HCT116 (cell line): ENCODE measurements around the gene FOXK1.

Experiments used
- CBX3 ChIP-seq: IDR thresholded peaks from 2 replicates; pipeline ENCODE4 v1.6.1; 2012; ENCODE audit warnings: low read depth
- CTCF ChIP-seq, 3 experiments: fragments of 200-600 bp in 1 of 3; sonication (generic) in 1 of 3; IDR thresholded peaks in 2 of 3; conservative IDR thresholded peaks in 1 of 3; 2 replicates each; pipeline ENCODE4 v1.5.1; 2012 to 2017; ENCODE audit warnings: low read depth in 2 of 3, low read length in 2 of 3, antibody characterized with exemption in 1 of 3, borderline replicate concordance in 1 of 3, control low read depth in 1 of 3, mild to moderate bottlenecking in 1 of 3, mixed read lengths in 1 of 3, mixed run types in 1 of 3, moderate library complexity in 1 of 3; ENCODE audit not compliant: insufficient read depth in 1 of 3
- ELF1 ChIP-seq: IDR thresholded peaks from 2 replicates; pipeline ENCODE4 v1.6.1; 2012; ENCODE audit warnings: low read depth, borderline replicate concordance
- EZH2 ChIP-seq: fragments of 200-600 bp; sonication (generic); IDR thresholded peaks from 2 replicates; pipeline ENCODE4 v1.6.1; 2017; ENCODE audit warnings: antibody characterized with exemption, mixed run types
- EZH2phosphoT487 ChIP-seq: fragments of 200-600 bp; IDR thresholded peaks from 2 replicates; pipeline ENCODE4 v1.6.1; 2018; ENCODE audit warnings: antibody characterized with exemption, borderline replicate concordance
- FOSL1 ChIP-seq: IDR thresholded peaks from 2 replicates; pipeline ENCODE4 v1.6.1; 2012; ENCODE audit warnings: low read depth
- JUND ChIP-seq: IDR thresholded peaks from 2 replicates; pipeline ENCODE4 v1.6.1; 2012
- MAX ChIP-seq: IDR thresholded peaks from 2 replicates; pipeline ENCODE4 v1.6.1; 2012
- POLR2A ChIP-seq: IDR thresholded peaks from 2 replicates; pipeline ENCODE4 v1.7.0; 2011; ENCODE audit warnings: borderline replicate concordance; ENCODE audit not compliant: insufficient read depth, insufficient read length; ENCODE audit errors: extremely low read depth
- POLR2AphosphoS5 ChIP-seq: IDR thresholded peaks from 2 replicates; pipeline ENCODE4 v1.6.1; 2011; ENCODE audit warnings: mild to moderate bottlenecking, low read depth, low read length, moderate library complexity
- SIN3A ChIP-seq: IDR thresholded peaks from 2 replicates; pipeline ENCODE4 v1.6.1; 2012; ENCODE audit warnings: low read depth
- YY1 ChIP-seq: IDR thresholded peaks from 2 replicates; pipeline ENCODE4 v1.6.1; 2011; ENCODE audit warnings: low read length, low read depth, moderate library complexity, mild to moderate bottlenecking; ENCODE audit not compliant: insufficient replicate concordance; ENCODE audit errors: extremely low read depth
- ZNF274 ChIP-seq: fragments of 200-500 bp; sonication (Bioruptor generic); IDR thresholded peaks from 2 replicates; pipeline ENCODE4 v1.6.1; 2014; ENCODE audit warnings: mild to moderate bottlenecking, low read depth, low read length, inconsistent platforms

DNA sequence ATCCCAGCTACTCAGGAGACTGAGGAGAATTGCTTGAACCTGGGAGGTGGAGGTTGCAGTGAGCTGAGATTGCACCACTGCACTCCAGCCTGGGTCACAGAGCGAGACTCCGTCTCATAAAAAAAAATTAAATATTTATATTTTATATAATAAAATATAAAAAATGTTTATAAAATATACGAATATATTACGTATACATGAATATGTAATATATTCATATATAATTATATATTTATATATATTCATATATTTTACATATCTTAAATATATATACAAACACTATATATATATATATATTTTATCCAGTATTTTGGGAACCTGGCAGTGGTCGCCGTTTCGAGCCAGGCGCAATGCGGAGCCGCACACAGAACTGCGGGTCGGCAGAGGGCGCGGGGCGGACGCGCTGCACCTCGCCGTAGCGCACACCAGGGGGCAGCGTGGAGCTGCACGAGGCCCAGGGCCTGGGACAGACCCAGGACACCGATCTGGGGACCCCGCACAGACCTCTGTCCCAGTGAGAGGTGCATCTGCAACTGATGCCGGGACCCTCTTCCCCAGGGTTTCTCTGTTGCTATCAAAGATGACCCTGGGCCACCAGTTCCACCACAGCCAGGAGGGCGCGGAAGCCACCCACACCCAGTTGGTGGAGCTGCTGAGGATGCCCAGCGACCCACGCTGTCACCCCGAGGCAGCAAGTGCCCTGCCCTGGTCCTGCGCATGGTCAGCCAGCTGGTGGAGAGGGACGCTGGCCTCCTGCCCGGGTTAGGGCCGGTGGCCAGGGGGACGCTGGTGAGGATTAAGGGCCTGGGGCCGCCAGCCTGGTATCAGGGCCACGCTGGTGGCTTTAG lies 116.0 kb downstream of the FOXK1 start:
- TF ChIP-seq JUND (no peak), CTCF (IDR thresholded peaks at IDR 0.05 in 2 of 3, conservative IDR thresholded peaks at IDR 0.05 in 1 of 3; ENCODE audit: borderline replicate concordance in 1 of 3, insufficient read depth in 1 of 3, low read depth in 2 of 3, low read length in 2 of 3) (peak; percentile 66 to 98 (median 80)), YY1 (no peak), ELF1 (no peak), EZH2 (no peak), POLR2A (no peak), POLR2AphosphoS5 (no peak), SIN3A (no peak), EZH2phosphoT487 (no peak), FOSL1 (no peak), MAX (no peak), ZNF274 (no peak), CBX3 (no peak)
